GM12878 (cell line): Measurements from ENCODE around the gene PLXNA2. TPM values are rescaled to one million over a fixed set of nuclear protein-coding genes. Genes with fewer than 3 reads are reported as not detected.

Experiments
- ATAC-seq: fragments of 200-7000 bp; cut with Tn5 transposase; 3 replicates; pipeline ENCODE4 v1.9.1; 2020; ENCODE audit warnings: mild to moderate bottlenecking, moderate library complexity
- BruUV-seq: library from RNA; stranded (reverse); fragments of 400-500 nt; replicated peaks from 2 replicates; lab custom pipeline; 2021; lab: Mats Ljungman, UMichigan
- CTCF ChIA-PET: fragments of 300-600 bp; sonication (Branson Sonifier 250); formaldehyde crosslinking; extraction: SDS; loops from one replicate; lab custom pipeline; 2021; ENCODE audit warnings: inconsistent platforms; lab: Yijun Ruan, JAX
- POLR2A ChIA-PET: fragments of 350-600 bp; formaldehyde crosslinking; extraction: SDS; loops from one replicate; lab custom pipeline; 2021; ENCODE audit warnings: inconsistent platforms; lab: Charles Lee
- RAD21 ChIA-PET: fragments of 300-600 bp; sonication (Branson Sonifier 250); formaldehyde crosslinking; loops from one replicate; lab custom pipeline; 2023; ENCODE audit warnings: antibody characterized with exemption; ENCODE audit not compliant: unreplicated experiment; lab: Charles Lee
- SMC1A ChIA-PET: fragments of 300-600 bp; sonication (Branson Sonifier 250); formaldehyde crosslinking; loops from one replicate; lab custom pipeline; 2023; ENCODE audit not compliant: unreplicated experiment, uncharacterized antibody; lab: Charles Lee
- DNase-seq: peaks from one replicate; pipeline ENCODE4 v3.0.0-alpha.2; 2011; ENCODE audit warnings: low read depth, low spot score
- FAIRE-seq: peaks from 3 replicates; lab custom pipeline; 2011; peaks lifted over from hg19 to GRCh38; lab: Jason Lieb, UNC
- H2AFZ ChIP-seq: 2 replicates; pipeline ENCODE4 v1.6.0; 2011; ENCODE audit warnings: low read depth, low read length, control low read depth; ENCODE audit not compliant: control insufficient read depth
- H3K27ac ChIP-seq: 2 replicates; pipeline ENCODE4 v1.5.1; 2011; ENCODE audit warnings: control low read depth; ENCODE audit not compliant: control insufficient read depth, insufficient read depth
- H3K27me3 ChIP-seq, 2 experiments: replicated peaks in 1 of 2; 2 replicates each; pipeline versions ENCODE4 v1.6.0 to v1.6.1; 2011; ENCODE audit warnings: low read length in 1 of 2; ENCODE audit not compliant: control insufficient read depth in 2 of 2, insufficient read depth in 2 of 2
- H3K36me3 ChIP-seq, 2 experiments: 2 replicates each; pipeline ENCODE4 v1.5.1; 2011; ENCODE audit warnings: low read length in 1 of 2; ENCODE audit not compliant: control insufficient read depth in 2 of 2, insufficient read depth in 2 of 2
- H3K4me1 ChIP-seq: 2 replicates; pipeline ENCODE4 v1.6.1; 2011; ENCODE audit warnings: mild to moderate bottlenecking, low read length, moderate library complexity, mixed read lengths; ENCODE audit not compliant: control insufficient read depth, insufficient read depth
- H3K4me2 ChIP-seq: 2 replicates; pipeline ENCODE4 v1.6.0; 2011; ENCODE audit warnings: control low read depth; ENCODE audit not compliant: control insufficient read depth, insufficient read depth
- H3K4me3 ChIP-seq: fragments of 200-600 bp; sonication (generic); 2 replicates; pipeline ENCODE4 v1.5.1; 2016
- H3K79me2 ChIP-seq: 2 replicates; pipeline ENCODE4 v1.6.0; 2011; ENCODE audit warnings: low read length; ENCODE audit not compliant: control insufficient read depth, insufficient read depth
- H3K9ac ChIP-seq: 2 replicates; pipeline ENCODE4 v1.8.0; 2011; ENCODE audit warnings: low read length, control low read depth, mixed read lengths; ENCODE audit not compliant: control insufficient read depth, insufficient read depth
- H3K9me3 ChIP-seq: replicated peaks from 3 replicates; pipeline ENCODE4 v1.5.1; 2011; ENCODE audit warnings: mild to moderate bottlenecking, low read length; ENCODE audit not compliant: control insufficient read depth, insufficient read depth
- H4K20me1 ChIP-seq: 2 replicates; pipeline ENCODE4 v1.6.0; 2011; ENCODE audit not compliant: control insufficient read depth, insufficient read depth
- ASH2L ChIP-seq: fragments of 300-600, 200-600 bp; sonication (generic); IDR thresholded peaks from 2 replicates; pipeline ENCODE4 v1.6.1; 2017; ENCODE audit warnings: low read depth, mild to moderate bottlenecking, borderline replicate concordance
- ATF2 ChIP-seq: IDR thresholded peaks from 2 replicates; pipeline ENCODE4 v1.6.1; 2012; ENCODE audit warnings: low read length, inconsistent platforms
- CBX5 ChIP-seq: sonication (generic); IDR thresholded peaks from 2 replicates; pipeline ENCODE4 v1.6.1; 2016; ENCODE audit warnings: low read depth, moderate library complexity, mild to moderate bottlenecking, inconsistent platforms
- CUX1 ChIP-seq: IDR thresholded peaks from 2 replicates; pipeline ENCODE4 v1.6.1; 2012; ENCODE audit warnings: improper control_type of control experiment, low read depth, low read length; ENCODE audit not compliant: insufficient replicate concordance
- ELK1 ChIP-seq: IDR thresholded peaks from 2 replicates; pipeline ENCODE4 v1.6.1; 2012; ENCODE audit warnings: low read depth, low read length, improper control_type of control experiment
- FOXM1 ChIP-seq: IDR thresholded peaks from 2 replicates; pipeline ENCODE4 v1.6.1; 2012; ENCODE audit warnings: low read depth, mild to moderate bottlenecking, inconsistent platforms, low read length, moderate library complexity
- HDAC2 ChIP-seq: fragments of 200-600 bp; sonication (generic); IDR thresholded peaks from 2 replicates; pipeline ENCODE4 v1.6.1; 2017
- IKZF1 ChIP-seq: fragments of 450-650 bp; conservative IDR thresholded peaks from 2 replicates; pipeline ENCODE4 v1.6.1; 2017; ENCODE audit warnings: antibody characterized with exemption, mild to moderate bottlenecking
- JUND ChIP-seq: IDR thresholded peaks from 2 replicates; pipeline ENCODE4 v1.6.1; 2012; ENCODE audit warnings: low read depth, mild to moderate bottlenecking, low read length, improper control_type of control experiment, moderate library complexity
- MEF2B ChIP-seq: fragments of 450-650 bp; IDR thresholded peaks from 2 replicates; pipeline ENCODE4 v1.6.1; 2018; ENCODE audit warnings: mild to moderate bottlenecking, moderate library complexity; ENCODE audit not compliant: partially characterized antibody, poor library complexity, severe bottlenecking
- RAD21 ChIP-seq: IDR thresholded peaks from 2 replicates; pipeline ENCODE4 v1.6.1; 2011; ENCODE audit warnings: mild to moderate bottlenecking, low read depth, low read length, moderate library complexity; ENCODE audit not compliant: insufficient read depth
- RBBP5 ChIP-seq: fragments of 200-600 bp; sonication (generic); conservative IDR thresholded peaks from 2 replicates; pipeline ENCODE4 v1.6.1; 2016
- ZNF622 ChIP-seq: fragments of 450-650 bp; IDR thresholded peaks from 2 replicates; pipeline ENCODE4 v1.6.1; 2017; ENCODE audit warnings: mild to moderate bottlenecking, inconsistent platforms
- WGBS: methylation state at CpG from one replicate; pipeline ENCODE4 v1.1.6; 2016; ENCODE audit warnings: low lambda C conversion rate; ENCODE audit not compliant: insufficient replicate concordance, insufficient coverage; ENCODE audit errors: missing lambda C conversion rate; 5-methylcytosine and 5-hydroxymethylcytosine counted together
- in situ Hi-C: fragments of 300-500 bp; cut with MboI; formaldehyde crosslinking; loops from 9 replicates; pipeline ENCODE4 v1.14.3; 2018; ENCODE audit warnings: mixed read lengths
- intact Hi-C: fragments of 100-400 bp; cut with micrococcal nuclease; formaldehyde crosslinking; loops from one replicate; pipeline ENCODE4 v1.14.2; 2022; ENCODE audit not compliant: unreplicated experiment
- polyA plus RNA-seq, 11 experiments: library from polyadenylated mRNA; depleted of rRNA in 4 of 11; unstranded in 6 of 11; stranded (reverse) in 5 of 11; fragments of >200 nt; fragmentation: Nextera tagmentation in 4 of 11; fragmentation: Illumina TruSeq in 1 of 11; extraction: Ambion mirVana in 4 of 11; extraction: Trizol in 1 of 11; gene quantifications; 1 replicate in 1 of 11; 2 replicates in 10 of 11; pipeline versions ENCODE4 v1.2.1 to v1.2.3, GENCODE V29; 2011 to 2016; ENCODE audit warnings: inconsistent platforms in 2 of 11, missing spikeins in 2 of 11, low read depth in 1 of 11
- total RNA-seq, 4 experiments: library from RNA; depleted of rRNA in 3 of 4; stranded (reverse); fragments of >200 nt in 3 of 4; fragmentation: Illumina TruSeq in 1 of 4; extraction: Trizol in 1 of 4; gene quantifications; 2 replicates each; pipeline versions ENCODE4 v1.2.1 to v1.2.3, GENCODE V29; 2013 to 2021

PLXNA2 gene
- total and polyA plus RNA-seq, 10 of the 15 experiments (the other 5 are each of a cell fraction or from before 2014, with no cell fraction given) = under 0.01 to 0.08 (median 0.07) TPM; not detected in 4

- ChIA-PET RAD21 (no interaction called here), POLR2A (no interaction called here)
- H3K4me2 ChIP-seq = no peak overlapping the region
- DNase-seq = no peak
- no peaks in the 10 kb centered on the region for H3K4me1 ChIP-seq
- H3K4me3 ChIP-seq = no peak overlapping the region
- no peak overlapping the region for H2AFZ ChIP-seq
- 6% methylated on average over 2 of the region's 2 CpGs for WGBS
- no peaks in the 10 kb centered on the region for H3K36me3 ChIP-seq
- no peaks in the 10 kb centered on the region for H4K20me1 ChIP-seq
- in situ Hi-C loops = no loop called here
- TF ChIP-seq HDAC2 = no peak
- no peak for TF ChIP-seq IKZF1
- no peak for TF ChIP-seq ATF2
- TF ChIP-seq ZNF622 = no peak
- no peak for TF ChIP-seq RAD21
- no peak for TF ChIP-seq MEF2B
- TF ChIP-seq ASH2L = no peak
- no peak for TF ChIP-seq CUX1
- no peak for TF ChIP-seq JUND
- TF ChIP-seq FOXM1 = no peak
- TF ChIP-seq CBX5 = no peak
- TF ChIP-seq ELK1 = no peak
- TF ChIP-seq RBBP5 = no peak
- TF ChIP-seq, all 136 proteins: peak for 0
- Histone ChIP-seq H3K9ac (no peak overlapping the region), H3K27me3 (peaks cover 1 to 10% of the 10 kb centered on the region in 2 experiments; a peak in 2 of 4 replicates), H3K27ac (no peak overlapping the region), H3K9me3 (no peaks in the 10 kb centered on the region), H3K79me2 (no peaks in the 10 kb centered on the region)
- ATAC-seq (no peak), FAIRE-seq (no peak)
- no TSS peak for BruUV-seq
- ChIA-PET CTCF (no interaction called here), SMC1A (no interaction called here)
- intact Hi-C loops = no loop called here
Measured at GRCh38 chr1:208265122-208265469, 20.9 kb upstream of the PLXNA2 start.
